ENCODE measurements around the gene TTC23L.

GRCh38 chr5:34844106-34844505 lies 5.1 kb downstream of the TTC23L start:
- TF ChIP-seq POLR2A (IDR thresholded peaks at IDR 0.05) (no peak), CTCF (IDR thresholded peaks at IDR 0.05) (no peak)
